ENCODE data around the gene WDR5. TPM values are rescaled to one million over a fixed set of nuclear protein-coding genes. Genes with fewer than 3 reads are reported as not detected.

WDR5 gene
- total RNA-seq, 1 donor from 2014 or later = 42.5 TPM

- no peaks in the 10 kb centered on the region for H3K27me3 Mint-ChIP-seq (ENCODE audit: low read depth)
These were observed 475 bp downstream of the WDR5 start for GRCh38 chr9:134136118-134136995.

GRCh38 chr9:134136996-134137299 lies 1.1 kb downstream of the WDR5 start:
- H3K4me3 Mint-ChIP-seq = peak overlapping the region; percentile 84
- H3K27me3 Mint-ChIP-seq (ENCODE audit: low read depth) = no peaks in the 10 kb centered on the region
- H3K4me1 Mint-ChIP-seq = peaks cover 36% of the 10 kb centered on the region
- H3K9me3 Mint-ChIP-seq = no peaks in the 10 kb centered on the region
- TF ChIP-seq CTCF (IDR thresholded peaks at IDR 0.05; ENCODE audit: unreplicated experiment) = no peak
- peaks cover 18% of the 10 kb centered on the region for H3K36me3 Mint-ChIP-seq
- no peak for DNase-seq (ENCODE audit: low spot score in 2 of 2, unreplicated experiment in 2 of 2)
- peak overlapping the region; percentile 90 for H3K27ac Mint-ChIP-seq

More at GRCh38 chr9:134136118-134136995, 475 bp downstream of the WDR5 start:
- H3K36me3 Mint-ChIP-seq = peaks cover 13% of the 10 kb centered on the region
- peak overlapping the region; percentile 90 for H3K27ac Mint-ChIP-seq
- no peak for DNase-seq (ENCODE audit: low spot score in 2 of 2, unreplicated experiment in 2 of 2)
- no peaks in the 10 kb centered on the region for H3K9me3 Mint-ChIP-seq
- peak overlapping the region; percentile 84 for H3K4me3 Mint-ChIP-seq
- peaks cover 42% of the 10 kb centered on the region for H3K4me1 Mint-ChIP-seq
- TF ChIP-seq CTCF (IDR thresholded peaks at IDR 0.05; ENCODE audit: unreplicated experiment) = no peak

- no peak for TF ChIP-seq CTCF (IDR thresholded peaks at IDR 0.05; ENCODE audit: unreplicated experiment)
- peaks cover 26% of the 10 kb centered on the region for H3K36me3 Mint-ChIP-seq
- peaks cover 36% of the 10 kb centered on the region for H3K4me1 Mint-ChIP-seq
These were observed 2.4 kb downstream of the WDR5 start for GRCh38 chr9:134138292-134138691.

GRCh38 chr9:134139081-134139480 lies 3.2 kb downstream of the WDR5 start:
- no peak for TF ChIP-seq CTCF (IDR thresholded peaks at IDR 0.05; ENCODE audit: unreplicated experiment)
- no peak for DNase-seq (ENCODE audit: low spot score in 2 of 2, unreplicated experiment in 2 of 2)
- H3K36me3 Mint-ChIP-seq = peaks cover 26% of the 10 kb centered on the region

More at GRCh38 chr9:134138292-134138691, 2.4 kb downstream of the WDR5 start:
- Mint-ChIP-seq H3K27me3 (ENCODE audit: low read depth) (no peaks in the 10 kb centered on the region), H3K9me3 (no peaks in the 10 kb centered on the region), H3K4me3 (peak overlapping the region; percentile 34), H3K27ac (peak overlapping the region; percentile 26)
- DNase-seq (ENCODE audit: low spot score in 2 of 2, unreplicated experiment in 2 of 2) = no peak

GRCh38 chr9:134141906-134142305 lies 6.0 kb downstream of the WDR5 start:
- TF ChIP-seq CTCF (IDR thresholded peaks at IDR 0.05; ENCODE audit: unreplicated experiment) = no peak
- Mint-ChIP-seq H3K27ac (no peak overlapping the region), H3K36me3 (peaks cover 35% of the 10 kb centered on the region), H3K9me3 (no peaks in the 10 kb centered on the region), H3K4me1 (peaks cover 26% of the 10 kb centered on the region), H3K27me3 (ENCODE audit: low read depth) (no peaks in the 10 kb centered on the region), H3K4me3 (no peak overlapping the region)
- no peak for DNase-seq (ENCODE audit: low spot score in 2 of 2, unreplicated experiment in 2 of 2)

More at GRCh38 chr9:134139081-134139480, 3.2 kb downstream of the WDR5 start:
- H3K4me1 Mint-ChIP-seq = peaks cover 34% of the 10 kb centered on the region
- no peak overlapping the region for H3K4me3 Mint-ChIP-seq
- peak overlapping the region; percentile 52 for H3K27ac Mint-ChIP-seq
- no peaks in the 10 kb centered on the region for H3K9me3 Mint-ChIP-seq
- no peaks in the 10 kb centered on the region for H3K27me3 Mint-ChIP-seq (ENCODE audit: low read depth)

Measured in mesothelial cell of epicardium (in vitro differentiated cells).